B cell (primary cell): ENCODE measurements around the gene ULBP2. TPM values are rescaled to one million over a fixed set of nuclear protein-coding genes. Genes with fewer than 3 reads are reported as not detected.

Experiments used
- ATAC-seq: fragments of 200-7000 bp; cut with Tn5 transposase; one replicate; pipeline ENCODE4 v1.10.0; 2021; ENCODE audit warnings: low read depth, mild to moderate bottlenecking, moderate number of reproducible peaks, moderate library complexity
- CTCF ChIA-PET: fragments of 350-600 bp; sonication (Branson Sonifier 250); formaldehyde crosslinking; loops from one replicate; lab custom pipeline; 2021; ENCODE audit warnings: antibody characterized with exemption, inconsistent platforms; lab: Charles Lee
- POLR2A ChIA-PET: fragments of 350-600 bp; sonication (Branson Sonifier 250); formaldehyde crosslinking; loops from one replicate; lab custom pipeline; 2021; ENCODE audit warnings: antibody characterized with exemption; lab: Charles Lee
- DNase-seq: peaks from one replicate; pipeline ENCODE4 v3.0.0; 2013
- H2AFZ ChIP-seq: 2 replicates; pipeline ENCODE4 v1.6.1; 2012; ENCODE audit warnings: mild to moderate bottlenecking, low read depth, low read length; ENCODE audit not compliant: insufficient read depth, poor library complexity, severe bottlenecking
- H3K27ac ChIP-seq, 2 donors: 1 replicate in 1 of 2; 2 replicates in 1 of 2; pipeline ENCODE4 v1.5.1; 2012 to 2013; ENCODE audit warnings: low read length in 2 of 2, mild to moderate bottlenecking in 2 of 2, moderate library complexity in 1 of 2
- H3K27me3 ChIP-seq, 4 experiments: fragments of 200-600 bp in 1 of 4; sonication (generic) in 1 of 4; replicated peaks in 1 of 4; 1 replicate in 2 of 4; 2 replicates in 2 of 4; pipeline versions ENCODE4 v1.6.1 to v1.7.0; 2013 to 2016; ENCODE audit warnings: low read length in 3 of 4, mild to moderate bottlenecking in 2 of 4, mixed read lengths in 1 of 4, moderate library complexity in 1 of 4; ENCODE audit not compliant: insufficient read depth in 4 of 4, control insufficient read depth in 3 of 4; ENCODE audit errors: control extremely low read depth in 1 of 4
- H3K36me3 ChIP-seq, 2 experiments: replicated peaks in 1 of 2; 1 replicate in 1 of 2; 2 replicates in 1 of 2; pipeline versions ENCODE4 v1.6.1 to v1.7.1; 2013; ENCODE audit warnings: low read length in 1 of 2; ENCODE audit not compliant: insufficient read depth in 2 of 2, control insufficient read depth in 1 of 2; ENCODE audit errors: control extremely low read depth in 1 of 2, extremely low read depth in 1 of 2
- H3K4me1 ChIP-seq, 2 donors: fragments of 200-600 bp in 1 of 2; sonication (generic) in 1 of 2; 1 replicate in 1 of 2; 2 replicates in 1 of 2; pipeline versions ENCODE4 v1.5.1 to v1.6.1; 2013 to 2017; ENCODE audit warnings: low read length in 2 of 2; ENCODE audit not compliant: control insufficient read depth in 2 of 2, insufficient read depth in 2 of 2
- H3K4me2 ChIP-seq: replicated peaks from 2 replicates; pipeline ENCODE3; 2012; ENCODE audit warnings: mild to moderate bottlenecking, low read depth, low read length; ENCODE audit not compliant: poor library complexity, severe bottlenecking
- H3K4me3 ChIP-seq, 5 experiments: fragments of 200-600 bp in 1 of 5; sonication (generic) in 1 of 5; 1 replicate in 3 of 5; 2 replicates in 2 of 5; pipeline versions ENCODE4 v1.5.1 to v1.7.0; 2011 to 2016; ENCODE audit warnings: low read length in 4 of 5, mild to moderate bottlenecking in 4 of 5, low read depth in 2 of 5, control low read depth in 1 of 5, moderate library complexity in 1 of 5; ENCODE audit not compliant: insufficient read depth in 1 of 5; ENCODE audit errors: control extremely low read depth in 1 of 5, extremely low read depth in 1 of 5
- H3K79me2 ChIP-seq: fragments of 200-600 bp; sonication (generic); one replicate; pipeline ENCODE4 v1.6.0; 2016; ENCODE audit warnings: low read length; ENCODE audit not compliant: control insufficient read depth, insufficient read depth
- H3K9ac ChIP-seq: fragments of 200-600 bp; sonication (generic); 2 replicates; pipeline ENCODE4 v1.6.1; 2017; ENCODE audit warnings: mild to moderate bottlenecking, low read length, moderate library complexity
- H3K9me3 ChIP-seq, 3 donors: one replicate each; pipeline versions ENCODE4 v1.6.1 to v1.7.1; 2013; ENCODE audit warnings: low read length in 2 of 3; ENCODE audit not compliant: control insufficient read depth in 2 of 3, insufficient read depth in 1 of 3; ENCODE audit errors: control extremely low read depth in 1 of 3
- H4K20me1 ChIP-seq: 2 replicates; pipeline ENCODE4 v1.6.0; 2012; ENCODE audit warnings: mild to moderate bottlenecking, low read length; ENCODE audit not compliant: insufficient read depth, control insufficient read depth, poor library complexity, severe bottlenecking
- H3K27ac Mint-ChIP-seq: one replicate; pipeline ENCODE4 v1.8.0; 2021; ENCODE audit warnings: mixed read lengths
- H3K27me3 Mint-ChIP-seq: one replicate; pipeline ENCODE4 v1.8.0; 2021; ENCODE audit warnings: mixed read lengths
- H3K4me1 Mint-ChIP-seq: one replicate; pipeline ENCODE4 v1.8.0; 2021; ENCODE audit warnings: mixed read lengths
- H3K4me3 Mint-ChIP-seq: one replicate; pipeline ENCODE4 v1.8.0; 2021; ENCODE audit warnings: mixed read lengths
- H3K9me3 Mint-ChIP-seq: one replicate; pipeline ENCODE4 v1.8.0; 2022; ENCODE audit warnings: mixed read lengths; ENCODE audit not compliant: insufficient read depth
- CTCF ChIP-seq: fragments of 200-600 bp; IDR thresholded peaks from one replicate; pipeline ENCODE4 v1.8.0; 2022; ENCODE audit warnings: antibody characterized with exemption, mild to moderate bottlenecking
- EZH2 ChIP-seq: IDR thresholded peaks from 2 replicates; pipeline ENCODE4 v1.6.1; 2012; ENCODE audit warnings: borderline replicate concordance, low read depth, mild to moderate bottlenecking, moderate library complexity, low read length; ENCODE audit not compliant: insufficient read depth, poor library complexity, severe bottlenecking
- WGBS: methylation state at CpG from one replicate; pipeline ENCODE4 v1.1.5; 2013; ENCODE audit warnings: missing lambda C conversion rate; ENCODE audit not compliant: insufficient coverage; 5-methylcytosine and 5-hydroxymethylcytosine counted together
- intact Hi-C: fragments of 100-400 bp; cut with micrococcal nuclease; formaldehyde crosslinking; loops from one replicate; pipeline ENCODE4 v1.10.0; 2022
- polyA plus RNA-seq: library from polyadenylated mRNA; depleted of rRNA; stranded (reverse); fragments of >200 nt; gene quantifications from 2 replicates; pipeline ENCODE4 v1.2.3, GENCODE V29; 2012
- total RNA-seq, 2 donors: library from RNA; stranded (reverse); fragments of 120-200 nt in 1 of 2; gene quantifications; 1 replicate in 1 of 2; 2 replicates in 1 of 2; pipeline versions ENCODE4 v1.2.3 to v1.2.4, GENCODE V29; 2013 to 2022

Gene ULBP2
- total and polyA plus RNA-seq, 2 donors (not counting 1 experiment from before 2014, with no cell fraction given) = 0.31 TPM; not detected in 1

GRCh38 chr6:149979293-149979692 is 37.5 kb downstream of the ULBP2 start:
- ChIA-PET CTCF (no interaction called here), POLR2A (no interaction called here)
- Mint-ChIP-seq H3K27me3 (peaks cover 60% of the 10 kb centered on the region), H3K27ac (no peak overlapping the region), H3K4me1 (no peaks in the 10 kb centered on the region), H3K4me3 (no peak overlapping the region), H3K9me3 (no peaks in the 10 kb centered on the region)
- Histone ChIP-seq H3K9me3 (peaks cover 0 to 4% (median 0%) of the 10 kb centered on the region in 3 donors), H3K4me2 (no peak overlapping the region), H3K9ac (no peak overlapping the region), H3K4me3 (no peak overlapping the region), H3K36me3 (no peaks in the 10 kb centered on the region), H2AFZ (no peak overlapping the region), H4K20me1 (no peaks in the 10 kb centered on the region), H3K4me1 (peaks cover 0 to 3% of the 10 kb centered on the region in 2 donors), H3K27me3 (peaks cover 0 to 52% (median 30%) of the 10 kb centered on the region in 4 experiments), H3K27ac (no peak overlapping the region), H3K79me2 (no peaks in the 10 kb centered on the region)
- ATAC-seq (no peak), DNase-seq (no peak)
- no peak for TF ChIP-seq CTCF
- TF ChIP-seq EZH2 = no peak
- 83% methylated on average over 5 of the region's 6 CpGs for WGBS
- intact Hi-C loops = no loop called here

- 11% methylated on average over 3 of the region's 9 CpGs for WGBS
- H2AFZ ChIP-seq = no peak overlapping the region
- no peak overlapping the region for H3K27ac ChIP-seq
- TF ChIP-seq EZH2 (no peak), CTCF (no peak)
- peaks cover 74% of the 10 kb centered on the region for H3K27me3 Mint-ChIP-seq
- ChIA-PET POLR2A (no interaction called here), CTCF (no interaction called here)
- DNase-seq = no peak
- H3K4me3 ChIP-seq = no peak overlapping the region
- no peaks in the 10 kb centered on the region for H3K36me3 ChIP-seq
- H3K4me2 ChIP-seq = no peak overlapping the region
- H3K9me3 ChIP-seq = peaks cover 0 to 12% (median 6%) of the 10 kb centered on the region in 3 donors
- intact Hi-C loops = no loop called here
- no peaks in the 10 kb centered on the region for H3K9me3 Mint-ChIP-seq
- ATAC-seq = no peak
- H3K27me3 ChIP-seq = peaks cover 0 to 73% (median 62%) of the 10 kb centered on the region in 4 experiments
- H3K4me1 ChIP-seq = peaks cover 0 to 6% of the 10 kb centered on the region in 2 donors
- no peak overlapping the region for H3K27ac Mint-ChIP-seq
- H4K20me1 ChIP-seq = no peaks in the 10 kb centered on the region
- H3K4me3 Mint-ChIP-seq = no peak overlapping the region
- no peak overlapping the region for H3K9ac ChIP-seq
- no peaks in the 10 kb centered on the region for H3K4me1 Mint-ChIP-seq
- H3K79me2 ChIP-seq = no peaks in the 10 kb centered on the region
These were observed 41.3 kb downstream of the ULBP2 start for GRCh38 chr6:149983145-149983544.
